SH-SY5Y (cell line): Measurements from ENCODE around the gene NID2.

ENCODE experiments used
- GATA2 ChIP-seq: IDR thresholded peaks from 2 replicates; pipeline ENCODE4 v1.6.1; 2011; ENCODE audit warnings: mild to moderate bottlenecking, low read depth, low read length
- GATA3 ChIP-seq: IDR thresholded peaks from 2 replicates; pipeline ENCODE4 v1.6.1; 2011; ENCODE audit warnings: low read depth, mild to moderate bottlenecking, low read length, moderate library complexity

GRCh38 chr14:52012635-52013034, 56.2 kb downstream of the NID2 start:
- TF ChIP-seq GATA2 (no peak), GATA3 (no peak)
